IPS DF 4.7 (cell line): Measurements from ENCODE around the gene ASB13.

ENCODE experiments used
- DNase-seq: peaks from one replicate; pipeline ENCODE4 v3.0.0-alpha.2; 2013; ENCODE audit warnings: low spot score; ENCODE audit errors: extremely low read depth

ASB13 gene

DNA sequence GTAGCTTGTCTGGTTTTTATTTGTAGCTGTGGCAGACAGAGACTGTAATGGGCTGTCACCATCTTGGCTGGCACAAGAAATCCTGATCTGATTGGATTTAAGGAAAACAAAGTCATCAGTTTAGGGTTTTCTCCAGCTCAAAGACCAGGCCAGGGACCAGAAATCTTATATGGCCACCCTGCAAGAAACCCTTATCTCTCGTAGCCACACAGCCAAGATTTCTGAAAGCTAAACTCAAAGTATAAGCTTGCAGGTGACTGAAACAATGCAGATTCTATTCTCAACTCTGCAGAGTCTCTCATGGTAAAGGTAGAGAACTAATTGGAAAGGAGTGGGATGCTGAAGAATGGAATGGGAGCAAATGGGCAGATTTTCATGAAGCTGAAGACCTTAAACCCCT is 3.2 kb upstream of the ASB13 start:
- no peak for DNase-seq

DNA sequence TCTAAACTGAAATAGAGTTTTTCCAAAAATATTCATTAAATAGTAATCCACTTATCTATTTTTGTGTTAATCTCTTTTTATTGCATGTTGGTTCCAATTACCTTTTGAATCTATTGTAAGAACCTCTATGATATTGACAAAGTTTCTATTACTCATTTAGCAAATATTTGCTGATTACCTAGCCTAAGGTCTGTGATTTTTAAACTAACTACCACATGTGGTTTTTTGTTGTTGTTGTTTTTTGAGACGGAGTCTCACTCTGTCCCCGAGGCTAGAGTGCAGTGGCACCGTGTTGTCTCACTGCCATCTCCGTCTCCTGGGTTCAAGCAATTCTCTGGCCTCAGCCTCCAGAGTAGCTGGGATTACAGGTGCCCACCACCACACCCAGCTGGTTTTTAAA is 2.0 kb upstream of the ASB13 start:
- no peak for DNase-seq

DNA sequence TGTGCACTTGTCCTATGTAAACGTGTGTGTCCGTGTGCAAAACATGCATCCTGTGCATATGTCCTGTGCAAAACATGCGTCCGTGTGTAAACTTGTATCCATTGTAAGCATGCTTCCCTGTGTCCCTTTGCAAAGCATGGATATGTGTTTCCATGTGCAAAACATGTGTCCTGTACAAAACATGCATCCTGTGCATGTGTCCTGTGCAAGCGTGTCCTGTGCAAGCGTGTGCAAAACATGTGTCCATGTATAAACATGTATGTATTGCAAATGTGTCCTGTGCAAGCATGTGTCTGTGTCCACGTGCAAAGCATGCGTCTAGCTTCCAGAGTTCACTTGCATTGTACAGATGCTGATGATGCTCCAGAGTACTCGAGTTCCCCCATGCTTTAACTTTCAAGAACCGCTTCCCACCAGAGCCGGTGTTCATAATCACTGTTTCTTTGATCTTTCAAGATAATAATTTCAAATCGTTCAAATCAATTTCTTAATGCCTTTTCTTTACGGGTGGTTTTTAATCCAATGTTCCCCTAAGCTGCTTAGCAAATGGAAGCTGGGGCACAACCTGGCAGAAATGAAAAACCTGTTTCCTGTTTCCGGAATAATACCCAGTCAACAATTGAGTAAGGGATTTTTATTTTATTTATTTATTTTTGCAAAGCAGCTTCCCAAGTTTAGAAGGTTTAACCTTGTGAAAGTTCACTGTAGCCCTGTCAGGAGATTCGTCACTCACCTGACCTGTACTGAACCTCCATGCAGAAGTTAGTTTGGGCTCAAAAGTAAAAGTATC is 641 bp upstream of the ASB13 start:
- no peak for DNase-seq

DNA sequence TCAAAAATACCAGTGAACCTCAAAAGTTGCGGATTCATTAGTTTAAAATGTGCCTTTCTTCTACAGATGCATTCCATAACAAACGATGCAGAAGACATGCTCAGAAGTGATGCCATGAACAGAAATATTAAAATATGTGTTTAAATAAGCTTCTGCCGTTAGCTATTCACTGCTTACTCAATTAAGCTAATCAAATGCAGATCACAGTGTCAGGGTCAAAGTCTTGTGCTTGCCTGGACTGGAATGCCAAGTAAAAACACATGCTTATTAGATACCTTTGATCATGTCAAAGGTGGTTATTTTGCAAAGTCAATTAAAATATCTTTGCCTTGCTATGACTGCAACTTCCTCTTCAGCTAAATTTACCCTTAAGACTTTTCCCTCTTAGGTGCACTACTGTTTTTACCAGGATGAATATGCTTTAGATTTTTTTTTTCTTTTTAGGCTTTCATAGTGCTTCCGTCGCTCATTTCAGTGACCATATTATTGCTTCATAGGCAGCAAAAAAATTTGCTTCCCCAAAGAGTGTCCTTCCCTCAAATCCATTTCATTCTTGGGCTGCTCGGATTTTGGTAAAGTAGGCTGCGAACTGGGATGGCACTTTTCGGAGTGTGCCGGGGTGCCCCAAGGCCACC is 905 bp downstream of the ASB13 start:
- DNase-seq, result no peak

DNA sequence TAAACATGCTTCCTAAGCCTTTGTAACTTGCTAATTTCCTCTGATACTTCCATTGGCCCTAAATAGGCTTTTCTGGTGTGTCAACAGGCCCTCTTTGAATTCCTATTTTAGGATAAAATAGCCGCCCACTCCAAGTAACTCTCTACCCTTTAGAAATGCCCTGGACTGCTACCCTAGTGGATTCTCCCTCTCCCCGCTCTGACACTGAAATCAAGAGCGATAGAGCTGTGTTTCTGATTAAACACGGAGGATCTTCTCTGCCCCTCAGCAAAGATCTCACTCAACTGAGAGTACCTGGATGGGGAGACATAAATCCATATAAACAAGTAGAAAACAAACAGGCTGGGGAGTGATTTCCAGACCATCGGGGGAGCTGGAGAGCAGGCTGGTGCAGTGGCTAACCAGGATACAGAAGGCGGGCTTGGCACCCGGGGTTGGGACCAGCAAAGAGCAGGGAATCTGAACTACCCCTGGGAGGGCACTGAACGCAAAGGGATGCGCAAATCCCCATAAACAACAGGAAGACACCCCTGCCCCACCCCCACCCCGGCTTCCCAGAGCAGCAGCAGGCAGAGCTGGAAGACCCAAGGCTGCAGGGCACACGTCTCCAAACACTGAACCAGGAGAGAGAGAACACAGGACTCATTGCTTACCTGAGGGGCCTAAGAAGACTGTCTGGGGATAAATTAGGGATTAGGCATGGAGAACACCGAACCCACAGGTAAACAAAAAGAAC is 2.5 kb downstream of the ASB13 start:
- DNase-seq, result no peak

DNA sequence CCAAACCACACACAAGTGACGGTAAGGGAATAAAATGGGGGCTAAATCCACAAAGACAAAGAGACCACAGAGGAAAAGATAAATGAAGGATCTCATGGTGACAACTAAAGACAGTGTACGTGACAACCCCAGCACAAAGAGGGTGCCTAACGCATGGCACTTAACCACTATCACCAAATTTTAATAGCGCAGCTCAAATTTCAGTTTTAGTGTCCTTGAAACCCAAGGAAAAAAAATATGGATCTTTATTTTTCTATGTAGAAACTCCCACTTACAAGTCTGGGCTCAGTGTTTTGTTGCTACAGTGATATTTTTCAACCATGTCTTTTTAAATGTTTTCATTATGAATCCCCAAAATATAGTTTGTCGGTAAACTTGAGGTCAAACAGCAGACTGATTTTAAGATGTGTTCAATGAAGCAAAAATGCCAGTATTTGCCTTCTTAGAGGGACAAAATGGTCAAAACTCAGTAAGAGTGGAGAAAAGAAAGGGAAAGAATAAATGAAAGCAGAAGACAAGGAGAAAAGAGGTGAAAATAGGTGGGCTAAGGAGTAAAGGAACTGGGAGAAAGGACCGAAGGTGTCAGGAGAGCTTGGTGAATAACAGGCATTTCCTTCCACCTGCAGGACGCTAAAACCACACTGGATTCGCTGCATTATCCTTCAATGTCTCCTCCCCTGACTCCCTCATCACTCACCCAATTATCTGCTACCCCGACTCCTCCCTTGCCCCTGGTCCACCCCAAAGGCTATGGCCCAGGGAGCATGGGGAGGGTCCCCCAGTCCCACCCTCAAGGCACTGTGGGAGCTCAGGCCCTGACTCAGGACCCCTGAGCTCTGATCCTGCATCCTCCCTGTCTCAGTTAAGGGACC is 3.5 kb downstream of the ASB13 start:
- DNase-seq, result no peak

DNA sequence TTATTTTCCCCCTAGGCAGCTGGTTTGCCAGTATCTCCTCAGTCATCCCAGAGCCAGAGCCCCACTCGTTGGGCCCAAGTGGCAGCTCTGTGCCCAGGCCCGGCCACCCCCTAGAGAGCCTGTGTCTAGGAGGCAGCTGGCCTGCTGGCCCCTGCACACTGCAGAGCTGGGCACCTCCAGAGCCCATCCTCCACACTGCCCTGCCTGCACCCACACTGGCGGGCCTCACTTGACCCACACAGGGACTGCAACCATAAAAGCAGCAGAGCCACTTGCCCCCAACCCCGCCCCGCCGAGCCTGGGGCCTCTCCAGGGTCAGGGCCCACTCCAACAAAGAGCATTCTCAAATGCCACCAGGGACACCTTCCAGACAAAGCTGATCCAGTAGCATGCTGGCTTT is 5.4 kb downstream of the ASB13 start:
- DNase-seq, result no peak

DNA sequence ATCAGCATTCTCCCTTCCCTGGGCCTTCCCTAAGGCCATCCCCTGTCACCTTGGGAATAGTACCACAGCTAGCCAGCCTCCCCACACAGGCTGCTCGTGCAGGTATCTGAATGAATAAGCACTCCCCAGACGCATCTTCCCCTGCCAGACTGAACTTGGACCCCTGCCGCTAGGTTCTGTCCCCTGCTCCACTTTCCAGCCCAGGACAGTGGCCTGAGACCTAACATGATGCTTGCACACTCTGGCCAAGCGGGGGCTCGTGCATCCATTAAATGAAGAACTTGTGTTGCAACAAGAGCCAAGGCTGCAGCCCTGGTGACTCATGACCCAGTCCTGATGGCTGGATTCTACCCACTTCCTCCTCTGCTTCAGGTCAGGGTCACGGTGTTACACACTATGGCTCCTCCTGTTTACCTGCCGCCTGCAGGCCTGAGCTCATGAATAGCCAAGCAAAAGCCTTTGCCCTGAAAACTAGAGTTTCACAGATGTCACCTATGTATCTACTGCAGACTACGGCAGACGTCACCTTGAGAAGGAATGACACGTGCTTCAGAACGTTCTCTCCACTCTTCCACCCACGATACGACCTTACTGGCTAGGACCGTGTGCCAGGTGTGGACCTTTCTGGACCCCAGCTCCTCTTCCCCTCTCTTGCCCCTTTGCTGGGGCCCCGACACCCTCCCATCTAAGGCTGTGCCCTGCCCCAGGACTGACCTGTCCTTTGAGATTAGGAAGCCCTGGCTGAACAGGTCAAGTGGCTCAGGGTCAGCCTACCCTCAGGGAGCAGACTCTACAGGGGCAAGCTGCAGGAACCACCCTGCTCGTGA is 6.5 kb downstream of the ASB13 start:
- no peak for DNase-seq

DNA sequence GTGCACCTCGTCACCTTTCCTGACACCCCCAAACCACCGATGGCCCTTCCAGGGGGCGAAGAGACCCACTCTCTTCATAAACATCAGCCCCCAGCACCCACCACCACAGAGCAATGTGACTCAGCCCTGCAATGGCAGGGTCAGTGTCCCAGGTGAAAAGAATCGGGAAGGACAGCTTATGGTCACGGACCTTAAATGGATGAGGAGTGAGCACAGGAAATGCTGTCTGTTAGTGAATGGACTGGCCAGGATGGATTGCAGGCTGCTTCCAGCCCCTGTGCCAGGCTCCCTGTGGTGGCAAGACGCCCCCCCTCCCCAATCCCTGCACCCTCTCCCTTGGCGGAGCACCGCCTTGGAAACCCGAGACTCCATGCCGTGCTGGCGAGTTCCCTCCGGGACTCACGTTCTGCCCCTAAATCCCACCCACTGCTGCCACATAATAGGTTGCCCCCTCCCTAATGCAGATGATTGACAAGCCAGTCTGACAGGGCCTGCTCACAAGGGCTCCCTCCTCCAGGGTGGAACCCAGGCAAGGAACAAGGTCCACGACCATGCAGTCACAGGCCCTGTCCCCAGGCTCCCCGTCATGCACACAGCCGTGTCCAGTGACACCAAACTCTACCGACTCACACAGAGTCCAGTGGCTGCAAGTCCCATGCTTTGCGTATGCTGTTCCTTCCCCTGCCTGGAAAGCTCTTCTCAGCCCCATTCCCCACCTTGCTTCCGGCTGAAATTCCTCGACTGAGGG is 7.3 kb downstream of the ASB13 start:
- no peak for DNase-seq

DNA sequence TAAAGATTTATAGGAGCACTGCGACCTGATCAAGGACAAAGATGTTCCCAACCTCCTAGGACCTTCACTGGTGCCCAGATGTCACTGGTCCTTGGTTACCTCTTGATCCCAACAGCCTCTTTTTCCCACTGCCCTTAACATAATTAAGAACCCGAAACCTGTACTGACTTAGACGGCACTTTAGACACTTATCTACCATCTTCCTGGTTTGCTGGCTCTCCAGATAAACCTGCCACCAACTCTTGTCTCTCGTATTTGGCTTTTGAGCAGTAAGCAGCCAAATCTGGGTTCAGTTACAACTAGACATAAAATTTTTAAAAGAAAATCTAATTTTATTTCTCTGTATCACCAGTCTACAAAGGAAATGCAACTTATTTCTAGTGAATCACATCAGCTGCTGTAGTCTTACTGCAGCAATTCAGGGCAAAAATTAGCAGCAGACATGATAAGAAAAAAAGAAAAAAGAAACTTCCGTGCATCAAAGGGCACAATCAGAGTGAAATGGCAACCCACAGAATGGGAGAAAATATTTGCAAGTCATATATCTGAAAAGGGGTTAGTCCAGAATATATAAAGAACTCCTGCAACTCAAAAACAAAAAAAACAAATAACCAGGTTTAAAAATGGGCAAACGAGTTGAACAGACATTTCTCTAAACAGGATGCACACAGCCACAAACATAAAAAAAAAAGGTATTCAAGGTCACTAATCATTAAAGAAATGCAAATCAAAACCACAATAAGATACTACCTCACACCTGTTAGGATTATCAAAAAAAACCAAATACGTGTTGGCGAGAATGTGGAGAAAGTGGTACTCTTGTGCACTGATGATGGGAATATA is 9.4 kb downstream of the ASB13 start:
- no peak for DNase-seq

DNA sequence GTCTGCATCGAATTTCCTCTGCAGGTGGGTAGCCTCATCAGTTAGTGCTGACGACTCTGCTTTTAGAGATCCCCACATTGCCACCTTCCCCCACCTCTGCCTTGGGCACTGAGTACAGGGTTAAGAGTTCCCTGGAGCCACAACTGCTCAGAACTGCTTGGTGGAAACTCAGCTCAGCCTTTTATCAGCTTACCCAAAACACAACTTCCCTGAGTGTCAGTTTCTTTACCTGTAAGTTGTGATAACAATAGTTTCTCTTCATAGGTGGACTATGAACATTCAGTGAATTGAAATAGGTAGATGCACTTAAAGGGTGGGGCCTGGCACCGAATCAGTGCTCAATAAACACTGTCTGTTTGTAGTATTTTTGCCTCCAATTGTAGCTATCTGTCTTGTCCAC is 11.3 kb downstream of the ASB13 start:
- no peak for DNase-seq

DNA sequence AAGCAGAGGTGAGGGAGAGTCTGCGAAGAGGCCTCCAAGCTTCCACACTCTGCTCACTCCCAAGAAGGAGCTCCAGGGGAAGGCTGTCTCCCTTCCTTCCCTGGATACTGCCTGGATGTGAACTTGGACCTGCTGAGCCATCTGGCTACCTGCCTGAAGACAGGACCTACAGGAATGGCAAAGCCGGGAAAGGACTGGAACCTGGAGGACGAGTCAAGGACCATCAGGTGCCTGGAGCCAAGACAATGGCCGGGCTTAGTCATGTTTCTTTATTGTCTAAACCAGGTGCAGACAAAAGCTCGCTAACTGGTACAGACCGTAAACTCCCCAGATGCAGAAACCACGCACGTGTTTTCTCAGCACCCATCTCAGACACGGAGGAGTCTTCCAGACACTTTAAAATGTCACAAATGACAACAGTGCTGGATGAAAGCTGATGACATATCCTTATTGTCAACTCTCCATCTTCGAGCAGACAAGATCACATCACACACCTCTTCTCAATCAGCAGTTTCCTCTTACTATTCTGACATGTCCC is 12.1 kb downstream of the ASB13 start:
- DNase-seq, result no peak

DNA sequence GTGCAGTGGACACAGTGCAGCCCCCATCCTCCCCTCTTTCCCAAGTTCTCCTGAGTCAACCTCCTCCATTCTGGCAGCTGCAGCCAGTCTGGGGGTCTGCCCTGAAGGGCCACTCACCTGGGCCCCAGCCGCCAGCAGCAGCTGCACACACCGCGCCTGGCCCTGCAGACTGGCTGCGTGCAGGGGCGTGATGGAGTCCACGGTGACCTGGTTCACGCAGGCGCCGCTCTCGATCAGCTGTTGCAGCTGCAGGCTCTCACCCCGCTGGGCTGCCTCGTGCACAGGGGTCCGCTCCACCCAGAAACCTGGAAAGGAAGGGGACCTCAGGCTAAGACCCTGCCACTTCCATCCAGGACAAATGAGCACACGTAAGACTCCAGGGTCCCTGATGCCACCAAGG is 13.6 kb downstream of the ASB13 start:
- DNase-seq, result no peak

DNA sequence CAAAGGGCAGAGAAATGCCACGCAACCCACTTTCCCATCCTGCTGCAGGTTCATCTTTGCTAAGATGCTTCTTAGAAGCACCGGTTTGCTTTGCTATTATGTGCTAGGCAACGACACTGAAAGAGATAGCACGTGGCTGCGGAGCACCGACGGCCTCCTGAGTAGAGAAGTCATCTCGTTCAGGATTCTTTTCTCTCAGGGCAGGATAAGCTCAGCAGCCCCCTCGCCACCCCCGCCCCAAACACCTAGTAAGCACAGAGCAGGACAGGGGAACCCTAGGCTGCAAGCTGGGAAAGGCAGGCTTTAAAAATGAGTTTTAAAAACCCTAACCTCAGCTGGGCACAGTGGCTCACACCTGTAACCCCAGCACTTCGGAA is 15.0 kb downstream of the ASB13 start:
- no peak for DNase-seq

DNA sequence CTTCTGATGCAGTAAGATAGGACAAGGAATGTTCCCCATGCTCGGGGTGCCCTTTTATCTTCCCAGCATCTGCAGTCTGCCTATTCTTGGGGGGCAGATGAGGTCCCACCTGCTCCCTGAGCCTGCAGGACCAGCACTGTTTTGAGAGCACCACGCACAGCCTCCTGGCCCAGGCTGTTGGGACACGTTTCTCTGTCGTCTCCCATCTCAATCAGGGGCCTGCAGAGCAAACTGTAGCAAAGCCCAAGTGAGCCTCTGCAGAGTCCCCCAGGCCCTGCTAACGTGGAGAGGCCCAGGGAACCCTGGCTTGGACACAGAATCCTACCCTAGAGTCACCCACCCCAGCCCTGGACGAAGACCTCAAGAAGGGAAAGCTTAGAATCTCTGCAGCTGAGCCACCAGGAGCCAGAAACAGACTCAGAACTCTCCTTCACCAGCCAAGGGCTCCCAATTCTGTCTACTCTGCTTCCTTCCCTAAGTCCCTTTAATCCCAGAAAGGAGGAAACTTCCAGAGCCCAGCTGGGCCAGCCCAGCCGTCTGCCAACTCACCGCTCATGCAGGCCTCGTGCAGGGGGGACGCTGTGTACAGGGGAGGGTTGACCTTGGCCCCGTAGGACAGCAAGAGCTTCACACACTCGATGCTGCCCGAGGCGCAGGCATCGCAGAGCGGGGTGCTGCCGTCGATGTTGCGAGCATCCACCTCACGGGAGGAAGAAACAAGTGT is 15.6 kb downstream of the ASB13 start:
- DNase-seq, result no peak

DNA sequence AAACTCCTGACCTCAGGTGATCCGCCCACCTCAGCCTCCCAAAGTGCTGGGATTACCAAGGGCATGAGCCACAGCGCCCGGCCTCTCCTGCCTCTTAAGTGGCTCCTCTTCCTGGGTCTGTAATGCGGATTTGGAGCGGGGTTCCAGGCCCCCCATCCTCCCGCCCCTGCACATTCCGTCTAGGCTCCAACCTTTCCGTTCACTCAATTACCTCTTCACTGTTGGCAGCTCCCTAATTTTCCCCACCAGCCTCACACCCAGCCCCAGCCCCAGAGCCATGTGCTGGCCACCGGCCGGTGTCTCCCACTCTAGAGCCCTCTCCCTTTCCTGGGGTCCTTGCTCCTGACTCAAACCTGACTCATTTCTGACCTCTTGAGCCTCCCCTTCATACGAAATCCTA is 16.6 kb downstream of the ASB13 start:
- DNase-seq, result no peak

DNA sequence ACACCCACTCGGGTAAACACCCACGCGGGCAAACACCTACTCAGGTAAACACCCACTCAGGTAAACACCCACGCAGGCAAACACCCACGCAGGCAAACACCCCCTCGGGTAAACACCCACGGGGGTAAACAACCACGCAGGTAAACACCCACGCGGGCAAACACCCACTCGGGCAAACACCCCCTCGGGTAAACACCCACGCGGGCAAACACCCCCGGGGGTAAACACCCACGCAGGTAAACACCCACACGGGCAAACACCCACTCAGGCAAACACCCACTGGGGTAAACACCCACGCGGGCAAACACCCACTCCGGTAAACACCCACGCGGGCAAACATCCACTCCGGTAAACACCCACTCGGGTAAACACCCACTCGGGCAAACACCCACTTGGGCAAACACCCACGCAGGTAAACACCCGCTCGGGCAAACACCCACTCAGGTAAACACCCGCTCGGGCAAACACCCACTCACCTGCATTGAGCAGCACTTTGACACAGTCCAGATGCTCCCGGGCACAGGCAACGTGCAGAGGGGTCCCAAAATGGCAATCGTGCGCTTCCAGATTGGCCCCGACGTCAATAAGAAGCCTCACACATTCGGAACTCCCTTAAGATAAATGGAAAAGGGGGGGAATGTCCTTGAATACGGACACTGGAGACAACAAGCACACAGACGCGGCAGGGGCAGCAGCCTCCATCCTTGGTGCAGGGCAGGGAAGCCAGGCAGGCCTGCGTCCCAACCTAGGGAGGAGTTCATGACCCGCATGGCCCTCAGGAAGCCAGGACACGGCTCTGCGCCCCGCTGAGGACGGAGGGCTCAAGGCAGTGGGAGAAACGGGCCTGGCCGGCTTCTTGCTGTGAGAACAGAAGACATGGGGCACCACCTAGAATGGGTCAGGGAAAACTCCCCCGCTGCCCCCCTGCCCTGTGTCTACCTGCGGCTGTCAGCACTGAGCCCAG is 17.6 kb downstream of the ASB13 start:
- no peak for DNase-seq
